BE2C (cell line): ENCODE results near the gene LMNB1.

Experiments used
- DNase-seq: peaks from one replicate; pipeline ENCODE4 v3.0.0-alpha.2; 2020
- H3K27me3 ChIP-seq: fragments of 250-450 bp; sonication (Bioruptor Pico); 2 replicates; pipeline ENCODE4 v1.5.1; 2020; ENCODE audit warnings: mild to moderate bottlenecking
- H3K36me3 ChIP-seq: fragments of 250-450 bp; sonication (Bioruptor Pico); 2 replicates; pipeline ENCODE4 v1.5.1; 2020; ENCODE audit warnings: mild to moderate bottlenecking
- H3K4me1 ChIP-seq: fragments of 250-450 bp; sonication (Bioruptor Pico); 2 replicates; pipeline ENCODE4 v1.5.1; 2020
- H3K4me3 ChIP-seq: 2 replicates; pipeline ENCODE4 v1.5.1; 2011; ENCODE audit warnings: low read depth, low read length
- H3K9me3 ChIP-seq: fragments of 250-450 bp; sonication (Bioruptor Pico); 2 replicates; pipeline ENCODE4 v1.5.1; 2020
- CTCF ChIP-seq: IDR thresholded peaks from 2 replicates; pipeline ENCODE4 v1.5.1; 2012; ENCODE audit warnings: mild to moderate bottlenecking, low read depth, low read length

Gene LMNB1

DNA sequence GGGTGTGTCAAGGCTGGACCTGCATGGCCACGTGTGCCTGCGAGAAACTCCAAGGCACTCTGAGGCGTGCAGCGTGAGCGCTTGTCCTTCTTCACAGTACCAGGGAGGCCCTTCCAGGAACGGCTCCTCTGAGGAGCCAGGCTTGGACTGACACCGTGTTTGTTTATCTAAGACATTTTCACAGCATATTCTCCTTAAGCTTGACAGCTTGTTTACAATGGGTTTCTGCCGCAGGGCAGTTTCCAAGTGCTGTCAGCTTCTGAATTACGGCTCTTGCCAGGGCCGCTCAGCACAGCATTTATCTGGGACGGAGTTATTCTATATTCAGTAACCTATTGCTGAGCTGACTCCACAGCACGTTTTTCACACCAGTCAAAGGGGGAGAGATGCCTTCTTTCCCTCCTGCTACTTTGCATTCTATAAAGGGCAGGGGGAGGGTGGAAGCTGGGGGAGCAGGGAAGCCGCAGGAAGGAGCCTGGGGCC lies 98.4 kb downstream of the LMNB1 start:
- H3K27me3 ChIP-seq: no peaks in the 10 kb centered on the region
- DNase-seq: no peak
- no peaks in the 10 kb centered on the region for H3K9me3 ChIP-seq
- no peak overlapping the region for H3K4me3 ChIP-seq
- no peak for TF ChIP-seq CTCF
- peaks cover 3% of the 10 kb centered on the region; the same call in 1 of the 2 replicates for H3K36me3 ChIP-seq
- H3K4me1 ChIP-seq: no peaks in the 10 kb centered on the region

DNA sequence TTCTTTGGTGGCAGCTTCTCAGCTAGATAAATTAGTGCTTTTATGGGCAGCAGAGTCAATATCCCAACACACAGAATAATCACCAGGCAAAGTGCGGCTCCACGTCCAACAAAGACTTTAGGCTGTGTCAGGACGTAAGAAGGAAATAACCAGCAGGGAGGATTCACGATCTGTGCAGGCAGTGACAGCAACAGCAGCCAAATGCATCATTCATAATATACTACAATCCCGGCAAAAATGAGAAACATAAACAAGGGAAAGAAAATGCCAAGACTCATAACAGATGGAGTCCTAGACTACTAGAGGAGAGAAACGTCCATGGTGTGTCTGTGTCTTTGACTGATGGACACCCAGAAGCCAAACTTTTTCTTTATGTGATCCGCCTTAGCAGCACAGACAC lies 100.7 kb downstream of the LMNB1 start:
- H3K9me3 ChIP-seq: no peaks in the 10 kb centered on the region
- no peaks in the 10 kb centered on the region for H3K27me3 ChIP-seq
- H3K4me1 ChIP-seq: no peaks in the 10 kb centered on the region
- DNase-seq: no peak
- no peak for TF ChIP-seq CTCF
- no peak overlapping the region for H3K4me3 ChIP-seq
- H3K36me3 ChIP-seq: no peaks in the 10 kb centered on the region

DNA sequence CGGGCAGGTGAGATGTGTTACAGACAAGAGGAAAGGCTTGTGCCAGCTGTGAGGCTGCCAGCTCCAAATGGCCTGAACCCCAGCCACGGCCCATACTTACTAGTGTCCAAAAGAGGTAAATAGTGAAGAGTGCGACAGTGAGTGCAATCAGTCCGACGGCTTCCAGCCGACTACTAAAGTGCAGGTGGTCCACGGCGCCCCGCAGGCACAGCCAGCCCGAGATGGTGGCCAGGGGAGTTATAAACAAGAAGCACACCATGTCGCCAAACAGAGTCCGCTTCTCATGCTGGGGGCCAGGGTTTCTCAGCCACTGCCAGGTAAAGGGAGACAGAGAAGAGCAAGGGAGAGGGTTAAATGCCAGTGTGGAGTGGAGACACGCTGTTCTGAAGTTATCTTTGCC lies 101.1 kb downstream of the LMNB1 start:
- H3K36me3 ChIP-seq: no peaks in the 10 kb centered on the region
- no peak for DNase-seq
- no peaks in the 10 kb centered on the region for H3K27me3 ChIP-seq
- H3K4me3 ChIP-seq: no peak overlapping the region
- peaks cover 3% of the 10 kb centered on the region; the same call in 1 of the 2 replicates for H3K4me1 ChIP-seq
- TF ChIP-seq CTCF: no peak
- H3K9me3 ChIP-seq: no peaks in the 10 kb centered on the region

GRCh38 chr5:126878634-126879033 lies 101.7 kb downstream of the LMNB1 start:
- DNase-seq: no peak

DNA sequence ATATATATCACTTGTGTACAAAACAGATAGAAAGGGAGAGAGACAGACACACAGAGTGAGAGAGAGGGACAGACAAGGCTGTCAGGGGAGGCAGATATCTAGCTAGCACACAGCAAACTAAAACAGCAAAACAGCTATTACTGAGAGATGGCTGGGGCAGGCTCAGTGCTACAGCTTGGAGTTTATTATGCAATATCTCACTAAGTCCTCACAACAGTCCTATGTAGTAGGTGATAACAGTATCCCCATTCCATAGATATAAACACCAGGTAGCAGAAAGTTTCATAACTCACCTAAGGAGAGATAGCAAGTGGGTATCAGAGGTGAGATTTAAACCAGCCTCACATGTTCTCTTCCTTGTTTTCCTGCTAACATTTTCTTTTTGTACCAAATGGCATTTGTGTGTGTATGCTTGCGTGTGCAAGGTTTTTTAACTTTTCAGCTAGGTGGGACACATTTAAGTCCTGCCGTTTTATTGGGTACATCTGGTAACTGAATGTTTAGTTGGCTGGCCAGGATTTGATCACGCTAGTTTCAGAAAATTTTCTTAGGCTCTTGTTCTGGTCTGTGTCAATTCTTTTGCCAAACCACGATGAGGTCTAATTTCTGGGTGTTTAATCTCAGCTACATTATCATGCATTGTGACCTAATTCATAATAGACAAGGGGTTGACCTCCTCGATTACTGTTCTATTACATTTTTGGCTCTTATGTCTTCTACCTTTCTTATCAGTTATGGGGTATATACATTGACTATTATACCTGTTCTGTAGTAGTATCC lies 105.1 kb downstream of the LMNB1 start:
- Histone ChIP-seq H3K4me3 (no peak overlapping the region), H3K36me3 (no peaks in the 10 kb centered on the region), H3K4me1 (peaks cover 23% of the 10 kb centered on the region), H3K9me3 (no peaks in the 10 kb centered on the region), H3K27me3 (no peaks in the 10 kb centered on the region)
- TF ChIP-seq CTCF: no peak
- no peak for DNase-seq

More at GRCh38 chr5:126878634-126879033, 101.7 kb downstream of the LMNB1 start:
- Histone ChIP-seq H3K9me3 (no peaks in the 10 kb centered on the region), H3K36me3 (no peaks in the 10 kb centered on the region), H3K27me3 (no peaks in the 10 kb centered on the region), H3K4me3 (no peak overlapping the region), H3K4me1 (peaks cover 9% of the 10 kb centered on the region)
- TF ChIP-seq CTCF: no peak

DNA sequence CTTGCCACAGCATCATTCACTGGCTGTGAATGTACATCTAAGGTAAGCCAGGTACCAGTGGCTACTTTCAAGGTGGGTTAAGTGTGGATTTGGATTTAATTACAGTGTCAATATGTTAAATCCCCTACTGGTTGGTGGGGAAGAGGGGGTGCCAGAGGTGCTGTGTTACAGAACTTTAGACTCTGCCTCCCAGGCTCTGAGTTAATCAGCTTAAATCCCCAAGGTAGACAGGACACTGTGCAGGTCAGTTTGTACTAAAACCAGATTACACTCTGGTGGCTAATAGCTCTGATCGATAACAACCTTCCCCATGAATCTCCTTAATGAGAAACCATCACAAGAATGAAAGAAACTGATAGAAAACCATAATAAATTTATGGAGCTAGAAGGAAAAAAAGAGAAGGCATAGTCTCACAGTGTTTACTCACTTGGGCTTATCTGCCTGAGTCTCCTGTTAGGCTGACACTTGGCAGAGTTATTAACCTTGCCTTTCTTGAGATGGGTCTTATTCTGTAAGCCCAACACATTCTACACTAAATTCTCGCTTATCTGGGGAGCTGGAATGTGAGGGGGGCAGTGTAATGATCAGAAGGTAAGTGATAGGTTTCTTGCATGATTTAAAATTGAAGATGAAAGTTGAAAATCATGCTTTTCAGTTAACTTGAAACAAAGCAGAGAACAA lies 106.8 kb downstream of the LMNB1 start:
- H3K27me3 ChIP-seq: no peaks in the 10 kb centered on the region
- H3K4me3 ChIP-seq: no peak overlapping the region
- DNase-seq: no peak
- no peaks in the 10 kb centered on the region for H3K9me3 ChIP-seq
- H3K4me1 ChIP-seq: peaks cover 23% of the 10 kb centered on the region
- TF ChIP-seq CTCF: no peak
- H3K36me3 ChIP-seq: no peaks in the 10 kb centered on the region
